WTC11 (cell line): ENCODE measurements around the gene CEP70.

ENCODE experiments used
- GABPB1 ChIP-seq: sonication (generic); formaldehyde crosslinking; IDR thresholded peaks from 2 replicates; pipeline ENCODE4 v1.8.1; 2023; ENCODE audit warnings: mild to moderate bottlenecking, missing genetic modification reagents
- NFE2L1 ChIP-seq: sonication (generic); formaldehyde crosslinking; IDR thresholded peaks from 2 replicates; pipeline ENCODE4 v1.8.1; 2023; ENCODE audit warnings: missing genetic modification reagents
- TEAD4 ChIP-seq: sonication (generic); formaldehyde crosslinking; IDR thresholded peaks from 2 replicates; pipeline ENCODE4 v1.8.0; 2022; ENCODE audit warnings: mild to moderate bottlenecking, missing genetic modification reagents
- TF ChIP-seq, protein P1 (sequence below): fragments of 200-600 bp; IDR thresholded peaks from 2 replicates; pipeline ENCODE4 v1.8.0; 2022; ENCODE audit warnings: antibody characterized with exemption
- TF ChIP-seq, protein P2 (sequence below): fragments of 250-450 bp; sonication (Bioruptor Pico); IDR thresholded peaks from 2 replicates; pipeline ENCODE4 v2.1.2; 2022; ENCODE audit warnings: mild to moderate bottlenecking, moderate library complexity
- TF ChIP-seq, protein P3 (sequence below): sonication (generic); formaldehyde crosslinking; IDR thresholded peaks from 2 replicates; pipeline ENCODE4 v1.8.0; 2022; ENCODE audit warnings: mild to moderate bottlenecking, missing genetic modification reagents

DNA sequence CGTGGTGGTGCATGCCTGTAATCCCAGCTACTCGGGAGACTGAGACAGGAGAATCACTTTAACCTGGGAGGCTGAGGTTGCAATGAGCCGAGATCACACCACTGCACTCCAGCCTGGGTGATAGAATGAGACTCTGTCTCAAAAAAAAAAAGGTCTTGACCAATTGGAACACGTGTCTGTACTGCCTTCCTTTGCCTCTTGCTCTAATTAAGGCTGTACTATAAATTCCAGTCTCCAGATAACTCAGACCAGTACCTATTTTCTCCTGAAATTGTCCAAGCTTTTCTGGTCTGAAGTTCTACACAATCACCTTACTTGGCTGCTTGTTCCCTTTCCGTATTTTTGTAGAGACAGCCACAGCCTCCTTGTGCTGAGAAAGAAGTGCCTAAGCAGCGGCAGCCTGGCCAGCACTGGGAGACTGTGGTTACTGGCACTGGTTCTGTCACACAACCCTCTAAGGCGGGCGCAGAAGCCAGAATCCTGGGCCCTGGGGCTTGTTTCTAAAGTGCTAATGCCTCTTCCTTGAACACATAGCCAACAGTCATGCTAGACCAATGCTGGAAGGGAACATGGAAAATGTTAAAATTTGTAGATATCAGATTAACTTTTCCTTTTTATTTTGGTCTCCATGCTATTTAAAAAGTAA lies 6.2 kb upstream of the CEP70 start:
- TF ChIP-seq, protein P1, sequence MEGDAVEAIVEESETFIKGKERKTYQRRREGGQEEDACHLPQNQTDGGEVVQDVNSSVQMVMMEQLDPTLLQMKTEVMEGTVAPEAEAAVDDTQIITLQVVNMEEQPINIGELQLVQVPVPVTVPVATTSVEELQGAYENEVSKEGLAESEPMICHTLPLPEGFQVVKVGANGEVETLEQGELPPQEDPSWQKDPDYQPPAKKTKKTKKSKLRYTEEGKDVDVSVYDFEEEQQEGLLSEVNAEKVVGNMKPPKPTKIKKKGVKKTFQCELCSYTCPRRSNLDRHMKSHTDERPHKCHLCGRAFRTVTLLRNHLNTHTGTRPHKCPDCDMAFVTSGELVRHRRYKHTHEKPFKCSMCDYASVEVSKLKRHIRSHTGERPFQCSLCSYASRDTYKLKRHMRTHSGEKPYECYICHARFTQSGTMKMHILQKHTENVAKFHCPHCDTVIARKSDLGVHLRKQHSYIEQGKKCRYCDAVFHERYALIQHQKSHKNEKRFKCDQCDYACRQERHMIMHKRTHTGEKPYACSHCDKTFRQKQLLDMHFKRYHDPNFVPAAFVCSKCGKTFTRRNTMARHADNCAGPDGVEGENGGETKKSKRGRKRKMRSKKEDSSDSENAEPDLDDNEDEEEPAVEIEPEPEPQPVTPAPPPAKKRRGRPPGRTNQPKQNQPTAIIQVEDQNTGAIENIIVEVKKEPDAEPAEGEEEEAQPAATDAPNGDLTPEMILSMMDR: no peak
- TF ChIP-seq GABPB1 (CRISPR knock-in tag) (no peak), NFE2L1 (CRISPR knock-in tag) (no peak), TEAD4 (CRISPR knock-in tag) (no peak)
- TF ChIP-seq, protein P2, sequence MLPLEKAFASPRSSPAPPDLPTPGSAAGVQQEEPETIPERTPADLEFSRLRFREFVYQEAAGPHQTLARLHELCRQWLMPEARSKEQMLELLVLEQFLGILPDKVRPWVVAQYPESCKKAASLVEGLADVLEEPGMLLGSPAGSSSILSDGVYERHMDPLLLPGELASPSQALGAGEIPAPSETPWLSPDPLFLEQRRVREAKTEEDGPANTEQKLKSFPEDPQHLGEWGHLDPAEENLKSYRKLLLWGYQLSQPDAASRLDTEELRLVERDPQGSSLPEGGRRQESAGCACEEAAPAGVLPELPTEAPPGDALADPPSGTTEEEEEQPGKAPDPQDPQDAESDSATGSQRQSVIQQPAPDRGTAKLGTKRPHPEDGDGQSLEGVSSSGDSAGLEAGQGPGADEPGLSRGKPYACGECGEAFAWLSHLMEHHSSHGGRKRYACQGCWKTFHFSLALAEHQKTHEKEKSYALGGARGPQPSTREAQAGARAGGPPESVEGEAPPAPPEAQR (CRISPR knock-in tag): no peak
- TF ChIP-seq, protein P3, sequence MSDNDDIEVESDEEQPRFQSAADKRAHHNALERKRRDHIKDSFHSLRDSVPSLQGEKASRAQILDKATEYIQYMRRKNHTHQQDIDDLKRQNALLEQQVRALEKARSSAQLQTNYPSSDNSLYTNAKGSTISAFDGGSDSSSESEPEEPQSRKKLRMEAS (CRISPR knock-in tag): no peak
